HuH-7 (cell line): ENCODE data around the gene ATF7.
"Not testable (repeated sequence)": the region's sequence is repeated elsewhere in the genome, so short reads cannot be mapped to it uniquely, and the experiment has no call there.

Experiments used
- DNase-seq: peaks from one replicate; pipeline ENCODE4 v3.0.0; 2011; ENCODE audit warnings: low spot score

The ATF7 gene

GRCh38 chr12:53564941-53565340 lies 61.2 kb downstream of the ATF7 start:
- no peak for DNase-seq

DNA sequence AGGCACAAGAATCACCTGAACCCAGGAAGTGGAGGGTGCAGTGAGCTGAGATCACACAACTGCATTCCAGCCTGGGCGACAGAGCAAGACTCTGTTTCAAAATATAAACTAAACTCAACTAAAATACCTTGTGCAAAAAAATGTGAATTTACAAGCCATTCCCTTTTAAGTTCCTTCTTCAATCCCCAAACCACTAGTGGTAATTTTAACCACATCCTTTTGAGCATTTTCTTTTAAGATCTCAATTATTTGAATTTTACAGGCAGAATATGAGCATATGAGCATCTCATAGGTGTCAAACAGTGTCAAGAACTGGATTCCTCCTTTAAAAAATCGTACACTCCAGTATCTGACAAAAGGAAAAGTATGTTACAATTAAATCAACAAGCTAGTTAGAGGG lies 61.9 kb downstream of the ATF7 start:
- no peak for DNase-seq

DNA sequence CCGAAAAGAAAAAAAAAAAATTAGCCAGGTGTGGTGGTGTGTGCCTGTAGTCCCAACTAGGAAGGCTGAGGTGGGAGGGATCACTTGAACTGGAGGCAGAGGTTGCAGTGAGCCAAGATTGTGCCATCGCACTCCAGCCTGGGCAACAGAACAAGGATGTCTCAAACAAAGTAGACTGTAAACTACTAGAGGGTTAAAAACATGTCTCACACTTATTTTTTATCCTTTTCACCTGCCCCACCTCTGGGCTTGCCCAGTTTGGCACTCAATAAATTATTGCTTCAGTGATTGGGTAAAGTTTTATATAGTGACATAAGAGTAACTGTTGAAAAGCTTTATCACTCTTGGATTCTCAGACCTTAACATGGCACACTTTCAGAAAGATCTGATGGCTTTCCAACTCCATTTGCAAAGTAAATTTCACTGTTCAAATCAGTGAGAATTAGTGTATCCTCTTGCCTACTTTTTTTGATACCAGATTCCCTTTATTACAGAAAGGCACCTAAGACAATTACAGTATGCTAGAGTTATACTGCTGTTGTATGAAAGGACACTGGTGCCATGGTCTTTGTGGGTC lies 62.6 kb downstream of the ATF7 start:
- no peak for DNase-seq

DNA sequence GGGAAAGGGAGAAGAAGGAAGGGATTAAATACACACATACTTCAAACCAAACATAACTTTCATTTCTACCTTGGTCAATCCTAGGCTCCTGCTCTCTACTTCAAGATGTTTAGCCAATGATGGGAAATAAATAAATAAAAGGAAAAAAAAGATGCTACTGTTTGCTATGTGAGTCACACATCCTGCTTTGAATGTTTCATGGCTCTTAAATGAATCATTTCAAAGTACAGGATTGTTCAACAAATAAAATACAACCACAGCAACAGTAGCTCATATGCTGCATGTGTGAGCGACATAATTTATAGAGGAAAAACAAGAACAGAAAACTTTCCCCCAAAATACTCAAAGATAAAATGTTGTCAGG lies 64.6 kb downstream of the ATF7 start:
- no peak for DNase-seq

DNA sequence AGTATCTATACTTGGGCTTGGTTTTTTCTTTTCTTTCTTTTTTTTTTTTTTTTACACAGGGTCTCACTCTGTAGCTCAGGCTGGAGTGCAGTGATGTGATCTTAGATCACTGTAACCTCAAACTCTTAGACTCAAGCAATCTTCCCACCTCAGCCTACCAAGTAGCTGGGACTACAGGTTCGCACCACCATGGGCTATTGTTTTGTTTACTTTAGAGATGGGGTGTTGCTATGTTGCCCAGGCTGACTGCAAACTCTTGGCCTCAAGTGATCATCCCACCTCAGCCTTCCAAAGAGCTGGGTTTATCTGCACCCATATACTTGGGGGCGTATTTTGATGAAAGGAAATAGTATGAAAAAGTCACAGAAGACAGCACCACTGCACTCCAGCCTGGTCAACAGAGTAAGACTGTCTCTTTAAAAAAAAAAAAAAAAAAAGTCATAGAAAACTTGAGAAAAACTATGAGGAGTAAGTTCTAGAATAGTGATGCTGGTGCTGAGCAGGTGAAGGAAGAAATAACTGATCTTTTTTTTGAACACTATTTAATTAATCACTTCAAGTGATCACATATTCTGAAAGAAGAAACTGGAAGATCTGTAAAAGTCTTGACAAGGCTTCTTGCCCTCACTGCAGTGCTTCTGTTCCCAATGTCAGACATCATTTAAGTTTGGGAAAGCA lies 65.1 kb downstream of the ATF7 start:
- no peak for DNase-seq

DNA sequence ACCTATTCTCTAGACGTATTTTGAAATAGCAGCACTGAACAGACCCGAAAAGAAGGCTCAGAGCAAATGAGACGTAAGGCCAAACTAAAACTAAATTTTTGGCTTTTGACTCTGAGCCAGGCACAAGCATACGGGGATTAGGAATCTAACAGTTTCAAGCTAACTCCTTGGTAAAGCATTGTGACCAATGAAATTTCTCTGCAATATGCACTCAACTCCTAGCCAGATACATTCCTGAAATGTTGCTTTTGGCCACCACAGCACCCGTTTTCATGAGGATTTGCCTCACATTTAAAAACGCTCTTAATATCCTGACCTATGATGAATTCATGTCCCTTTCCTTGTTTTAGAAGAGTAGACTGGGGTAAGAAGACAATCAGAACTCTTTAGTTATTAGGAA lies 65.8 kb downstream of the ATF7 start:
- DNase-seq, result no peak

DNA sequence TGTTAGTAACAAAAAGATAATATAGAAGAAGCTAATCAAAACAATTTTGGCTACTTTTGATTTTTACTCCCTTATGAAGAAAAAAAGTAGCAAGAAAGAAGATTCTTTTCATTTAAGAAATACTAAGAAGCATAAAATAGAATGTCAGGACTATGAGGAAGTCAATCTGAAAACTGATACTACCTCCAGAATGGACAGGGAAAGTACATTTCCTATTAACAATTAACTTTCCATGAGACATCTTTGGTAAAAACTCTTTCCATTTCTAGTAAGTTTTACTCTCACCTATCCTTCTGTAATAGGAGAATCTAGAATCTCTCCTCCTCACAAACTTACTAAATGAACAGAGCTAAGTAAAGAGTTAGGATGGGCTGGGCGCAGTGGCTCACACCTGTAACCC lies 67.6 kb downstream of the ATF7 start:
- no peak for DNase-seq

DNA sequence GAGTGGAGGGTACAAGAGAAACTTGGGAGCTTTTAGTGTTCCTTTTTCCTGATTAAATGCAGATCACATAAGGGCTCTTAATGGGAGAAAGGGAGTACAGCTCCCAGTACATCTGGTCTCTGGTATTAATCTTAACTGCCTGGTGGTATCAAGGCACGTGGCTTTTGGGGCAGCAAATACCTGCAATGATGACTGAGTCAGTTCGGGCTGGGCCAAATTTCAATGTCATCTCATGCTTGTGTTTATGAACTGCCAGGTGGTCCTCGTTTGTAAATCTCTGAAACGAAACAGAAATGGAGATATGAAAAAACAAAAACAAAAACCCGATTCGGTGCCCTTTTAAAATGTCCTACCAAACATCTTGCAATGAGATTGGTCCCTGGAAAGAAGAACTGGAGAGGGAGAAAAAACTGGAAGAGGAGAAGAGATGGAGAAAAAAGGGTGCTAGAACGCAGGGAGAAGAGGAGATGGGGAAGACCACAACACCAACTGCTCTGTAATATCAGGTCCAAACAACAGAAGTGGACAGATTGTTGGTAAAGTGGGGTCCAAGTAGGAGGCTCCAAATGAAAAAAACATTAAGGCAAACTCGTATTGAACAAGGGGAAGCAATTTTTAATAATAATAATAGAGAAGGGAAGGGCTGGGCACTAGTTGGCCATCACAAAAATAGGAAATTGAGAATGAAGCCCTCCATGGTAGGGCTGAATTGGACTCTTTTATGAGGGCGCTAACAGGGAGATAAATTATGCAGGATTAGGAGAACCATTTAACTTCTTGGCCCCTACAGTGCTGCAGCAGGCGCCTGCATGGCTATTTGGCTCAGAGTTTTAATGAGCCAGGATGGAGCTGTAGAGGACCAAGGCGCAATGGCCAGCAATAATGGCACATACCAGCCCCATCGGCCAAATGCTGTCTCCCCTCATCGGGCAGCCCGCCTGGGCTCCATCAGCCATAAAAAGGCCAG lies 73.5 kb downstream of the ATF7 start:
- no peak for DNase-seq

DNA sequence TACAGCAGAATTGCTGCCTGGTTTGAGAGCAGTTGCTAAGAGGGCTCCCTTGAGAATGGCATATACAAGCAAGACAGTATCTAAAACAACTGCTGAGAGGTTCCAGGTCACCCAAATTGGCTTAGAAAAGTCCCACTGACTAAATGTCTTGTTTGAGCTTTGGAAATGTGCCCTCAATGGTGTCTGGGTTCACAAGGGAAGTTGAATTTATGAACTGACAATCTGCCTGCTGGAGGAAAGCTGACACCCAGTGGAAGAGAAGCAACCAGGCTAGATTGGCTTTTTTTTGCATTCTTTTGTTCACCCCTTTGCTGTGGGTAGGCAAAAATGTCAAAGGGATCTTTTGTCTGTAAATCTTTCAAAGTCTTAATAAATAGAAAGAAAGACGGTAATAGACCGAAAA lies 74.3 kb downstream of the ATF7 start:
- DNase-seq, result no peak

GRCh38 chr12:53550595-53550994 lies 75.6 kb downstream of the ATF7 start:
- DNase-seq, result no peak

- DNase-seq, result not testable (repeated sequence)
These were observed 76.1 kb downstream of the ATF7 start for GRCh38 chr12:53550131-53550530.

- not testable (repeated sequence) for DNase-seq
These were observed 77.8 kb downstream of the ATF7 start for GRCh38 chr12:53548354-53548753.

DNA sequence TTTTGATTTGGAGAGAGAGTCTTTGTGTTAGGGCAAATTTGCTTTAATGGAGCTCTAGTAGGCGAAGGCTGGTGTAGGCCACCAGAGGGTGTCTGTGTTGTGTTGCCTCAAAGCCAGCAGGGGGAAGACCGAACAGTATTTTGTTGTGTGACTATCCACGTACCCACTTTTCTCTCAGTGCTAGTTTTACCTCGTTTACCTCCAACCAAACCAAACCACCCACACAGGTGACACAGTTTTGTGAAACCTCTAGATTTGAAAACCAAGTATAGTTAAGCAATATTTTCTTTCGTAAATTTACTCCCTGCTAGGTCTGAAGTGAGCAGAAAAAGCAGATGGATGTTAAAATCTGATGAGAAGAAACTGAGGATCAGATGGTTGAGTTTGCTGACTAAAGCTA lies 82.6 kb downstream of the ATF7 start:
- peak; percentile 56 for DNase-seq

DNA sequence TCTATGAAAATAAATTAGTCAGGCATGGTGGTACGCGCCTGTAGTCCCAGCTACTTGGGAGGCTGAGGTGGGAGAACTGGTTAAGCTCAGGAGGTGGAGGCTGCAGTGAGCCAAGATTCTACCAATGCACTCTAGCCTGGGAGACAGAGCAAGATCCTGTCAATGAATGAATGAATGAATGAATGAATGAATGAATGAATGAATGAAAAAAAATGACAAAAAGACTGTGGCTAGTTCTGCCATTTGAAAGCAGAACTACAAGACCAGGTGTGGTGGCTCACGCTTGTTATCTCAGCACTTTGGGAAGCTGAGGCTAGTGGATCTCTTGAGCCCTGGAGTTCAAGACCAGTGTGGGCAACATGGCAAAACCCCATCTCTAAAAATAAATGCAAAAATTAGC lies 86.7 kb downstream of the ATF7 start:
- no peak for DNase-seq

GRCh38 chr12:53538209-53538689 lies 87.9 kb downstream of the ATF7 start:
- DNase-seq, result peak; percentile 80

DNA sequence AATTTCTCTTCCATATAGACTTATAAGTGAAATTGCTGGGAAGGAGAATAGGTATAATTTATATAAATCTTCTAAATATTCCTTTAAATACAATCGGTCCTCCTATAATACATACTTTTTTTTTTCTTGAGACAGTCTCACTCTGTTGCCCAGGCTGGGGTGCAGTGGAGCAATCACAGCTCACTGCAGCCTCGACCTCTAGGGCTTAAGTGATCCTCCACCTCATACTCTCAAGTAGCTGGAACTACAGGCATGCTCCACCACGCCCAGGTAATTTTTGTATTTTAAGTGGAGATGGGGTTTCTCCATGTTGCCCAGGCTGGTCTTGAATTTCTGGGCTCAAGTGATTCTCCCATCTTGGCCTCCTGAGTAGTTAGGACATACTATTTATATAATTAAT lies 89.2 kb downstream of the ATF7 start:
- DNase-seq, result no peak

GRCh38 chr12:53533471-53533870 lies 92.7 kb downstream of the ATF7 start:
- DNase-seq, result no peak

DNA sequence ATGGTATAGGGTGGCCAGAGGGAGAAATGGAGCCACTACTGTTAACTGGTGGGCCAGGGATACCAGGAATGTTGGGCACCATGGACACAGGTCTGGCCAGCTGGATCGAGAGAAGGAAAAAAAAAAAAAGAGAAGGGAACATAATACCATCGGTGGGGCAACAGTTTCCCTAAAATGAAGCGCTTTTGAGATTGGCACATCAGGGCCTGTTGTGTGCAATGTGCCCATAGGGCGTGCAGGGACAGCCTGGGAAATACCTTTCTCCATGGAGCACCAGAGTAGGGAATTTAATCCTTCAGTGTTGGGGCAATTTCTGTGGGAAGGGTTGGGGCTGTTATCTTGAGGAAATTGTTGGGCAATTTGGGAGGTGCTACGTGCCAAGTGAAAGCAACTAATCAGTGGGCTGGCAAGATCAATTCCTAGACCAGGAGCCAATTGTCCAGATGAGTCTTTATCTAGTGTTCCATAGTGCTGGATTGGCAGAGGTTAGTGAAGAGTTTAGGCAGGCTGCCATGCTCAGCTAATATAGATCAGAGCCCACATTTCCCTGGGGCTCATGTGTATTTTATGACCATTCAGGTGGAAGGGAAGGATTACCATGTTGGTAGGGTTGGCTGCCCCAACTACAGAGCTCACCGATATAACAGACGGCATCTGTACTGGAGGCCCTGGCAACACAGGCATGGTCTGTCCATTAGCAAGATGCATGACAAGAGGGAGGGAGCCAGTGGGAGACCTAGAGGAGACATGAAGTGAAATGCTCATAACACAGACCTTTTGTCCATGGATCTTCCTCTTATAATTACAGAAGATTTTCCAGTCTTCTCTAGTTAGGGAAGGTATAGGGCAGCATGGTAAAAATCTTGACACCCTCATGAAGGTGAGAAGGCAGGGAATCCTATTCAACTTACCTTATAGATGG lies 93.4 kb downstream of the ATF7 start:
- no peak for DNase-seq

GRCh38 chr12:53532021-53532420 lies 94.2 kb downstream of the ATF7 start:
- no peak for DNase-seq

DNA sequence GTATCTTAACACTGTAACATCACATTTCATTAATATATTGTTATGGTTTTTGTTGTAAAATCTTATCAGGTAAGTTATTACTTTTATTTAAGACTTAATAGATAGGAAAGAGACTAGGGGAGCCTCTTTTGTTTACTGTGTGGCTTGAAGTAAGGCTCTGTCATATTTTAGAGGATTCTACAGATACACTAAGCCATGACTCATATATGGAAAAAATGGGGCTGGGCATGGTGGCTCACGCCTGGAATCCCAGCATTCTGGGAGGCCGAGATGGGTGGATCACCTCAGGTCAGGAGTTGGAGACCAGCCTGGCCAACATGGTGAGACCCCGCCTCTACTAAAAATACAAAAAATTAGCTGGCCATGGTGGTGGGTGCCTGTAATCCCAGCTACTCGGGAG lies 95.3 kb downstream of the ATF7 start:
- no peak for DNase-seq

DNA sequence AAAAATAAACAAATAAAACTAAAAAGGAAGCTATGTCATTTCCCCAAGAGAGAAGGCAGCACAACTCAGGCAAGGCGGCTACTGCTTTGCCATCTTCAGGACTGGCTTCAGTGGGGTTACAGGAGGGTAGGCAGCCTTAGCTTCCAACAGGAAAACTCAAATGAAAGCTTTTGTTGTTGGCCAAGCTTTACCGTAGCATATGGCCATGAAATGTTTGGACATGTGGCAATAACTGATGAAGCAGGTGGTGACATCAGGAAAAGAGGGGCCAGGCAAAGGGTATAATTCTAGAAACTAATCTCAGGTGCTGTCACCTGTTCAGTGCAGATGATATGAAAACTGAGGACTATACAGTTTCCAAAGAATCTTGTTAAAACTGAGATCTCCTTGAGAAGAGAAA lies 96.1 kb downstream of the ATF7 start:
- DNase-seq, result no peak

DNA sequence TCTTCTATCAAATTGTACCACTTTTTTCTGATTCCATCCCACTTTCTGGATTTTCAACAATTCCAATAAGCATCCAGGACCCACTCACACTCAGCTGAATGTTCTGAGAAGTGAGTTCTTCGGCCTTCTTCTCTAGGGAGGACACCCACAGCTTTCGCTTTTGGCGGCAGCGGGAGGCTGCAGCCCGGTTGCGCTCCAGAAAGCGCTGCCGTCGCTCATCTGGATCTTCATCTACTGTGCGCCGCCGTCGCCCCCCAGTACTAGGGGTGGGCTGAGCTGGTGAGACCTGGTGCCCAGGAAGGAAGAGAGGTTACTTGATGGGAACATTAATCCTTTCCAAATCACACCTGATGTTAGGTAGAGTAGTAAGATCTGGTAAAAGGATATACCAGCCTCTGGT lies 101.7 kb downstream of the ATF7 start:
- DNase-seq, result no peak
